Smooth muscle cell (in vitro differentiated cells): Measurements from ENCODE around the gene DCAF15. TPM values are rescaled to one million over a fixed set of nuclear protein-coding genes. Genes with fewer than 3 reads are reported as not detected.
A peak's percentile ranks its signal among the peaks of the same experiment; 100 is the strongest.

ENCODE experiments used
- DNase-seq: peaks from one replicate; lab custom pipeline; 2025; ENCODE audit not compliant: unreplicated experiment; lab: John Stamatoyannopoulos, UW
- H2AFZ ChIP-seq: fragments of 200-600 bp; sonication (generic); 2 replicates; pipeline ENCODE4 v1.6.0; 2016; ENCODE audit warnings: antibody characterized with exemption, low read depth, mild to moderate bottlenecking
- H3F3A ChIP-seq: fragments of 200-600 bp; sonication (generic); 2 replicates; pipeline ENCODE4 v1.6.0; 2017; ENCODE audit warnings: antibody characterized with exemption, low read depth
- H3K27ac ChIP-seq: fragments of 200-600 bp; sonication (generic); 2 replicates; pipeline ENCODE4 v1.5.1; 2016; ENCODE audit warnings: low read depth, mild to moderate bottlenecking
- H3K27me3 ChIP-seq: fragments of 200-600 bp; sonication (generic); 2 replicates; pipeline ENCODE4 v1.6.1; 2016; ENCODE audit warnings: low read depth, mild to moderate bottlenecking
- H3K36me3 ChIP-seq: fragments of 200-600 bp; sonication (generic); 2 replicates; pipeline ENCODE4 v1.5.1; 2016; ENCODE audit warnings: low read depth
- H3K4me1 ChIP-seq: fragments of 200-600 bp; sonication (generic); 2 replicates; pipeline ENCODE4 v1.5.1; 2016; ENCODE audit warnings: low read depth
- H3K4me2 ChIP-seq: fragments of 200-600 bp; sonication (generic); 2 replicates; pipeline ENCODE4 v1.6.0; 2016; ENCODE audit warnings: mild to moderate bottlenecking
- H3K4me3 ChIP-seq: fragments of 200-600 bp; sonication (generic); 2 replicates; pipeline ENCODE4 v1.5.1; 2016; ENCODE audit warnings: mild to moderate bottlenecking
- H3K79me2 ChIP-seq: fragments of 200-600 bp; sonication (generic); 2 replicates; pipeline ENCODE4 v1.6.0; 2016; ENCODE audit warnings: low read depth, mild to moderate bottlenecking
- H3K9ac ChIP-seq: fragments of 200-600 bp; sonication (generic); 2 replicates; pipeline ENCODE4 v1.6.0; 2016; ENCODE audit warnings: low read depth
- H3K9me3 ChIP-seq: fragments of 200-600 bp; sonication (generic); replicated peaks from 2 replicates; pipeline ENCODE4 v1.5.1; 2016; ENCODE audit warnings: low read depth
- H4K20me1 ChIP-seq: fragments of 200-600 bp; sonication (generic); 2 replicates; pipeline ENCODE4 v1.6.0; 2016; ENCODE audit warnings: low read depth
- WGBS: methylation state at CpG from one replicate; pipeline ENCODE4 v1.1.7; 2016; ENCODE audit warnings: low lambda C conversion rate; 5-methylcytosine and 5-hydroxymethylcytosine counted together
- polyA plus RNA-seq: library from polyadenylated mRNA; unstranded; fragments of >200 nt; fragmentation: Nextera tagmentation; extraction: Ambion mirVana; gene quantifications from 2 replicates; pipeline ENCODE4 v1.2.1, GENCODE V29; 2016
- total RNA-seq: library from RNA; depleted of rRNA; stranded (reverse); fragments of >200 nt; gene quantifications from 2 replicates; pipeline ENCODE4 v1.2.3, GENCODE V29; 2014
- TF ChIP-seq, protein P1 (sequence below): fragments of 200-600 bp; sonication (generic); IDR thresholded peaks from 2 replicates; pipeline ENCODE4 v1.5.1; 2017; ENCODE audit warnings: borderline replicate concordance, mild to moderate bottlenecking, antibody characterized with exemption; ENCODE audit not compliant: insufficient read depth, poor library complexity, severe bottlenecking

DCAF15 gene
- total and polyA plus RNA-seq, 2 experiments from 2014 or later, result 12.4 to 27.0 TPM

GRCh38 chr19:13974073-13974472, 21.8 kb downstream of the DCAF15 start:
- H3K4me3 ChIP-seq, result no peak overlapping the region
- TF ChIP-seq, protein P1, sequence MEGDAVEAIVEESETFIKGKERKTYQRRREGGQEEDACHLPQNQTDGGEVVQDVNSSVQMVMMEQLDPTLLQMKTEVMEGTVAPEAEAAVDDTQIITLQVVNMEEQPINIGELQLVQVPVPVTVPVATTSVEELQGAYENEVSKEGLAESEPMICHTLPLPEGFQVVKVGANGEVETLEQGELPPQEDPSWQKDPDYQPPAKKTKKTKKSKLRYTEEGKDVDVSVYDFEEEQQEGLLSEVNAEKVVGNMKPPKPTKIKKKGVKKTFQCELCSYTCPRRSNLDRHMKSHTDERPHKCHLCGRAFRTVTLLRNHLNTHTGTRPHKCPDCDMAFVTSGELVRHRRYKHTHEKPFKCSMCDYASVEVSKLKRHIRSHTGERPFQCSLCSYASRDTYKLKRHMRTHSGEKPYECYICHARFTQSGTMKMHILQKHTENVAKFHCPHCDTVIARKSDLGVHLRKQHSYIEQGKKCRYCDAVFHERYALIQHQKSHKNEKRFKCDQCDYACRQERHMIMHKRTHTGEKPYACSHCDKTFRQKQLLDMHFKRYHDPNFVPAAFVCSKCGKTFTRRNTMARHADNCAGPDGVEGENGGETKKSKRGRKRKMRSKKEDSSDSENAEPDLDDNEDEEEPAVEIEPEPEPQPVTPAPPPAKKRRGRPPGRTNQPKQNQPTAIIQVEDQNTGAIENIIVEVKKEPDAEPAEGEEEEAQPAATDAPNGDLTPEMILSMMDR, result no peak
- H3K27ac ChIP-seq, result no peak overlapping the region
- no peaks in the 10 kb centered on the region for H3K36me3 ChIP-seq
- no peaks in the 10 kb centered on the region for H3K9me3 ChIP-seq
- no peaks in the 10 kb centered on the region for H4K20me1 ChIP-seq
- no peak overlapping the region for H3K4me2 ChIP-seq
- H3K9ac ChIP-seq, result no peak overlapping the region
- peaks cover under 1% of the 10 kb centered on the region for H3K4me1 ChIP-seq
- H3K27me3 ChIP-seq, result no peaks in the 10 kb centered on the region
- no peaks in the 10 kb centered on the region for H3K79me2 ChIP-seq
- WGBS, result 52% methylated on average over 12 of the region's 12 CpGs
- H3F3A ChIP-seq, result no peaks in the 10 kb centered on the region
- H2AFZ ChIP-seq, result no peak overlapping the region
- no peak for DNase-seq

GRCh38 chr19:13975870-13976269, 23.6 kb downstream of the DCAF15 start:
- no peaks in the 10 kb centered on the region for H3K9me3 ChIP-seq
- H3K27ac ChIP-seq, result no peak overlapping the region
- no peaks in the 10 kb centered on the region for H3F3A ChIP-seq
- H3K9ac ChIP-seq, result no peak overlapping the region
- TF ChIP-seq, protein P1, result no peak
- H3K79me2 ChIP-seq, result no peaks in the 10 kb centered on the region
- H2AFZ ChIP-seq, result no peak overlapping the region
- H3K27me3 ChIP-seq, result no peaks in the 10 kb centered on the region
- DNase-seq, result no peak
- H3K4me1 ChIP-seq, result peaks cover 6% of the 10 kb centered on the region
- H4K20me1 ChIP-seq, result no peaks in the 10 kb centered on the region
- no peak overlapping the region for H3K4me3 ChIP-seq
- WGBS, result 95% methylated on average over 11 of the region's 11 CpGs
- H3K4me2 ChIP-seq, result no peak overlapping the region
- no peaks in the 10 kb centered on the region for H3K36me3 ChIP-seq

- WGBS, result 93% methylated on average over 12 of the region's 12 CpGs
- Histone ChIP-seq H3K4me1 (peaks cover 6% of the 10 kb centered on the region), H3F3A (no peaks in the 10 kb centered on the region), H2AFZ (no peak overlapping the region), H3K27me3 (no peaks in the 10 kb centered on the region), H3K27ac (no peak overlapping the region), H3K4me3 (no peak overlapping the region), H3K9ac (no peak overlapping the region), H4K20me1 (no peaks in the 10 kb centered on the region), H3K36me3 (no peaks in the 10 kb centered on the region), H3K4me2 (no peak overlapping the region), H3K9me3 (no peaks in the 10 kb centered on the region), H3K79me2 (no peaks in the 10 kb centered on the region)
- TF ChIP-seq, protein P1, result no peak
- no peak for DNase-seq
These were observed 24.1 kb downstream of the DCAF15 start for GRCh38 chr19:13976446-13976845.

GRCh38 chr19:13977803-13978202, 25.5 kb downstream of the DCAF15 start:
- H4K20me1 ChIP-seq, result no peaks in the 10 kb centered on the region
- H3K4me1 ChIP-seq, result peaks cover 6% of the 10 kb centered on the region
- H3K27me3 ChIP-seq, result no peaks in the 10 kb centered on the region
- no peaks in the 10 kb centered on the region for H3K36me3 ChIP-seq
- H3K27ac ChIP-seq, result no peak overlapping the region
- no peaks in the 10 kb centered on the region for H3K79me2 ChIP-seq
- H3K9ac ChIP-seq, result no peak overlapping the region
- peak overlapping the region; percentile 86 for H3K4me2 ChIP-seq
- no peaks in the 10 kb centered on the region for H3K9me3 ChIP-seq
- no peaks in the 10 kb centered on the region for H3F3A ChIP-seq
- H3K4me3 ChIP-seq, result no peak overlapping the region
- H2AFZ ChIP-seq, result no peak overlapping the region
- DNase-seq, result no peak
- WGBS, result 93% methylated on average over 11 of the region's 12 CpGs
- TF ChIP-seq, protein P1, result no peak
